GM21717 (cell line): ENCODE results near the gene CELA3A.
"Not testable (repeated sequence)": the region's sequence is repeated elsewhere in the genome, so short reads cannot be mapped to it uniquely, and the experiment has no call there.

Experiments
- ATAC-seq: cut with Tn5 transposase; IDR thresholded peaks from one replicate; pipeline ENCODE4 v1.9.1; 2021; ENCODE audit warnings: mild to moderate bottlenecking, moderate library complexity; ENCODE audit not compliant: unreplicated experiment

CELA3A gene

GRCh38 chr1:21980515-21981220 lies 20.8 kb upstream of the CELA3A start:
- not testable (repeated sequence) for ATAC-seq

DNA sequence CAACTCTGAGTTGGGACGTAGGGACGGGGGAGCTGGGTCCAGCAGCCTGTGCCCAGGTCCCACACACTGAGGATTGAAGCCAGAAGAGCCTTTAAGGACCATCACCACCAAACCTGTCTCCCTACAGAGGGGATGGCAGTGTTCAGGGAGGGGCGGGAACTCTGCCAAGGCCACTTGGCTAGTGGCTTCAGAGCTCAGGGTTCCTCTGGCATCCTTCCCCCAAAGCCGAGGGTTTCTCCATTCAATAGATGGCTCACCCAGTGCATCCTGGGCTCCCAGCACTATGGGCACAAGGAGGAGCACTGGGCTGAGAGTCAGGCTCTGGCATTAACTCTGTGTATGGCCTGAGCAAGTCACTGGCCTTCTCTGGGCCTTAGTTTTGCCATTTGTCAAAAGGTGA lies 20.2 kb upstream of the CELA3A start:
- ATAC-seq, result not testable (repeated sequence)

- not testable (repeated sequence) for ATAC-seq
Observed at GRCh38 chr1:21982122-21982521, 19.3 kb upstream of the CELA3A start.

DNA sequence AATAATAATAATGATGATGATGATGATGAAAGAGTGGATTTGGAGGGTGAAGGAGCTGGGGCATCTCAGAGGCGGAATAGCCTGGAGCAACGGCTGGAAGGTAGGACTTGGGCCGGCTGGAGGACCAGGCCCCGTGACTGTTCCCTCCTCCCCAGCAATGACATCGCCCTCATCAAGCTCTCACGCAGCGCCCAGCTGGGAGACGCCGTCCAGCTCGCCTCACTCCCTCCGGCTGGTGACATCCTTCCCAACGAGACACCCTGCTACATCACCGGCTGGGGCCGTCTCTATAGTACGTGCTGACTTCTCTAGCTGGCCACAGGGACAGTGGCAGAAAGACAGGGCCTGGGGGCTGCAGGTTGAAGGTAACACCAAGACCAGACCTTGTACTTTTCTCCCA lies 17.9 kb upstream of the CELA3A start:
- ATAC-seq, result not testable (repeated sequence)

DNA sequence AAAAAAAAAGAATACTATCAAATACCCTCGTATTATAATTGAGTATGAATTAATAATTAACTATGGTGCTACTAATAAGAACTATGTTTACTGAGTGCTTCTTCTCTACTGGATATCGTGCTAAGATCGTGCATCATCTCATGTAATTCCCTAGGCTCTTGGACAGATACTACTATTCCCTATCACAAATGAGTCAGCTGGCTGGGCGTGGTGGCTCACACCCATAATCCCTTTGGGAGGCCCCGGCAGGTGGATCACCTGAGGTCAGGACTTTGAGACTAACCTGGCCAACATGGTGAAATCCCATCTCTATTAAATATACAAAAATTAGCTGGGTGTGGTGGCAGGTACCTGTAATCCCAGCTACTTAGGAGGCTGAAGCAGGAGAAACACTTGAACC lies 15.6 kb upstream of the CELA3A start:
- not testable (repeated sequence) for ATAC-seq

DNA sequence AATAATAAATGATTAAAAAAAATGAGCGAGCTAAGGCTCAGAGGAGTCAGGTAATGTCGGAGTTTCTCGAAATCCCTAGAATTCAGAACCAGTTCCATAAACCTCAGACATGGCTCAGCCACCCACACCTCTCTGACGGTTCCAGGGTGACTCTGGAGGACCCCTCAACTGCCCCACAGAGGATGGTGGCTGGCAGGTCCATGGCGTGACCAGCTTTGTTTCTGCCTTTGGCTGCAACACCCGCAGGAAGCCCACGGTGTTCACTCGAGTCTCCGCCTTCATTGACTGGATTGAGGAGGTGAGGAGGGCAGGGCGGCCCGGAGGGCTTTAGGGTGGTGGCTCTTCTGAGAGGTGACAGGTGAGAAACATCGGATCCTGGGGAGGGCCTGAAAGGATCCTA lies 15.1 kb upstream of the CELA3A start:
- not testable (repeated sequence) for ATAC-seq

- ATAC-seq, result not testable (repeated sequence)
Observed at GRCh38 chr1:21989672-21990393, 11.6 kb upstream of the CELA3A start.

DNA sequence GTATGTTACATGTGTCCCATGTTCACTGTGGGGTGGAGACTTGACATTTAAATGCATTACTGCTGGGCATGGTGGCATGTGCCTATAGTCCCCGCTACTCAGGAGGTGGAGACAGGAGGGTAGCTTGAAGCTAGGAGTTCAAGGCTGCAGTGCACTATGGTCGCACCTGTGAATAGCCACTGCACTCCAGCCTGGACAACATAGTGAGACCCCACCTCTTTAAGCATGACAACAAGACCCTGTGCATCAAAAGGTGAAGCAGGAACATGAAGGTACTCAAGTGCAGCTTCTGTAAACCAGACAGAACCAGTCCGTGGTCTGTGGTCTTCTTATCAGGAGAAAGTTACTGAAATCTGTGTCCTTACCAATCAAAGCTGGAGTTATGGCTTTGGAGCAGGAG lies 9.3 kb upstream of the CELA3A start:
- ATAC-seq, result not testable (repeated sequence)

GRCh38 chr1:21994716-21995115 lies 6.7 kb upstream of the CELA3A start:
- ATAC-seq, result not testable (repeated sequence)

DNA sequence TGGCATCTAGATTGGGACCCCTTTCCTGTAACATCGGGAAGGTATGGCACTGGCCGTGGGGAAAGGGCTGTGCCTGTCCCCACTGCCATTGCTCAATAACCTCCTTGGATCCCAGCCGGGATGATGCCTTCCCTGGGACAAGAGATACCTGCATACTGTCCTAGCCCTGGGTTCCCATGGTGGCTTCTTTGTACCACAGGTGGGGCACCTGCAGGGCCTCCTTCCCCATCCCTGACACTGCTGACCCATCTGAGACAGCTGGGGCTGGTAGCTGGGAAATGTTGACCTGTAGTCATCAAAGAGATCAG lies 4.8 kb upstream of the CELA3A start:
- ATAC-seq, result not testable (repeated sequence)

DNA sequence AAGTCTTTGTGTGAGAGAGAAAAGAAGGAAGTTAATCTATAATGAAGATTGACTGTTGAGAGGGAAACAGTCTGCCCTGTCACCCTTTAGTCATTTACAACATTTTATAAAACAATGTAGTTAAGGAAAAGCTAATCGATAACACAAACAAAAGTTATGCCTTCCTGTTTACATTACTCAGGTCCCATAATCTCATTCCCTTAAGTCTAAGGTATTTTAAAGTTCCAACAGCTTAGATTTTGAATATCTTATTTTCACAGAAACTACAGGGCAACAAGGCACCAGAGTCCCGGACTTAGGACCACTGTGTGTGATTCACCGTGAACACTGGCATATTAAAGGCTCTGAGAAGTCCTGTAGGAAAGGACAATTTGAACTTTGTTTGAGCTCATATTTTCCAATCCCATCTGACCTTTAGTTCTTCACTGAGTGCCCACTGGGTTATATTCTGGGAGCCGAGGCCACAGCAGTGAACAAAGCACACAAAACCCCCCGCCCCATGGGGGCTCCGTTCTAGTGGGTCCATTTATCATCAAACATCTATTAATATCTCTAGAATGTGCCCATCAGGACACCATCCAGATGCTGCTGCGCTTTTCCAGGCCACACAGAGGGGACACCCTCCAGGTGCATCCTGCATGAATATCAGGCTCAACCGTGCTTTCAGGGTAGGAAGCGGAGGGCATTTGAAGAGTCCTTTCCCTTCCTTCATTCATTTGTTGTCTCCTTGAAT lies 3.4 kb upstream of the CELA3A start:
- not testable (repeated sequence) for ATAC-seq

DNA sequence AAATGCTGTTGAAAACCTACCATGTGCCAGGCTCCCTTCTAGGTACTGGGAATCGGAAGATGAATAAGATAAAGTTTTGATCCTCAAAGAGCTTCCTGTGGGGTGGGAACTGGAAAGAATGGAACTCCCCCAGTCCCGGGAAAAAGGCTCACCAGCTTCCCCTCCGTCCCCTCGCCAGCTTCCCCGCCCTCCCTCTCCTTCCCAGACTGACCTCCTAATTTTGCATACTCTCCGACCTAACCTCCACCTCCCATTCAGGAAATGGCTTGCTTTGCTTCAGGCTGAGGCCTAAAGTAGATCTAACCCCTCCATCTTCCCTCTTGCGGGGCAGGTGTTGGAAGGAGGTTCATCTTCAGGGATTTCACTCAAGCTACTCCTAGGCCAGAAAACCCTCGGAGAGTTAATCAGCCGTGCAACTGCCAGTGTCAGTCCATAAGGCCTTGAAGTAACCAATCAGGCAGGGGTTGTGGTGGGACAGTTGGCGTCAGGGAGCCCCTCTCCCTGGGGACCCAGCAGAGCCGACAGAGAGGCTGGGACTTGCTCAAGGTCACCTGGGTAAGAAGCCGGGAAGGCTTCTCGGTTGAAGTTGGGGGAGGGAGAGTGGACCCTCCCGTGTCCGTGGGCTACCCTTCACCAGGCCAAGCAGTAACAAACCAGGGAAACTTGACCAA lies 2.7 kb upstream of the CELA3A start:
- not testable (repeated sequence) for ATAC-seq

GRCh38 chr1:21999645-22000044 lies 1.8 kb upstream of the CELA3A start:
- ATAC-seq, result not testable (repeated sequence)

DNA sequence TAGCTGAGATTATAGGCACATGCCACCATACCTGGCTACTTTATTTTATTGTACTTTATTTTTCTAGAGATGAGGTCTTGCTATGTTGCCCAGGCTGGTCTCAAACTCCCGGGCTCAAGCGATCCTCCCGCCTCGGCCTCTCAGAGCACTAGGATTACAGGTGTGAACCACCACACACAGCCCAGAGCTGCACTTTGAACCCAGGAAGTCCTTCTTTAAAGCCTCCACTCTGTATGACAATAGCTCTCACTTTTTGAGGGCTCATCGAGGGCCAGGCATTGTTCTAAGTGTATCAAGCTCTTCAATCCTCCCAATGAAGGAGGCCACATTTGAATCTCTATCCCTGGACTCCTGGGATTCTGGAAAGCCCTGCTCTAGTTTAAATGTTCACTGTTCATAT lies 1.0 kb downstream of the CELA3A start:
- ATAC-seq, result not testable (repeated sequence)

- not testable (repeated sequence) for ATAC-seq
Observed at GRCh38 chr1:22002875-22003274, 1.4 kb downstream of the CELA3A start.

- not testable (repeated sequence) for ATAC-seq
Observed at GRCh38 chr1:22003959-22004358, 2.5 kb downstream of the CELA3A start.

GRCh38 chr1:22005261-22006149 lies 4.0 kb downstream of the CELA3A start:
- ATAC-seq, result not testable (repeated sequence)

DNA sequence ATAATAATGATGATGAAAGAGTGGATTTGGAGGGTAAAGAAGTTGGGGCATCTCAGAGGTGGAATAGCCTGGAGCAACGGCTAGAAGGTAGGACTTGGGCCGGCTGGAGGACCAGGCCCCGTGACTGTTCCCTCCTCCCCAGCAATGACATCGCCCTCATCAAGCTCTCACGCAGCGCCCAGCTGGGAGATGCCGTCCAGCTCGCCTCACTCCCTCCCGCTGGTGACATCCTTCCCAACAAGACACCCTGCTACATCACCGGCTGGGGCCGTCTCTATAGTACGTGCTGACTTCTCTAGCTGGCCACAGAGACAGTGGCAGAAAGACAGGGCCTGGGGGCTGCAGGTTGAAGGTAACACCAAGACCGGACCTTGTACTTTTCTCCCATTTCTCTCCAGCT lies 5.3 kb downstream of the CELA3A start:
- ATAC-seq, result not testable (repeated sequence)

DNA sequence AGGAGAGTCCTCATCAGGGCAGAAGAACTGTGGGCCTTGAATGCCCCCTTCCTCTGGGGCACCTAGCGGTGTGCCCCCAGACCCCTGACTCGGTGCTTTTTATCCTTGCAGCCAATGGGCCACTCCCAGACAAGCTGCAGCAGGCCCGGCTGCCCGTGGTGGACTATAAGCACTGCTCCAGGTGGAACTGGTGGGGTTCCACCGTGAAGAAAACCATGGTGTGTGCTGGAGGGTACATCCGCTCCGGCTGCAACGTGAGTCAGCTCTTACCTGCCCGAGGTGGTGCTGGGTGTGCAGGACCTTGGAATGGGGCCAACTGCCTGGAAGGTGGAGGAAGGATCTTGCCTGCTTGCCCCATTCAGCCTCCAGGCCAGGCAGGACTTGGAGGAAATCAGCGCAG lies 5.8 kb downstream of the CELA3A start:
- ATAC-seq, result not testable (repeated sequence)

DNA sequence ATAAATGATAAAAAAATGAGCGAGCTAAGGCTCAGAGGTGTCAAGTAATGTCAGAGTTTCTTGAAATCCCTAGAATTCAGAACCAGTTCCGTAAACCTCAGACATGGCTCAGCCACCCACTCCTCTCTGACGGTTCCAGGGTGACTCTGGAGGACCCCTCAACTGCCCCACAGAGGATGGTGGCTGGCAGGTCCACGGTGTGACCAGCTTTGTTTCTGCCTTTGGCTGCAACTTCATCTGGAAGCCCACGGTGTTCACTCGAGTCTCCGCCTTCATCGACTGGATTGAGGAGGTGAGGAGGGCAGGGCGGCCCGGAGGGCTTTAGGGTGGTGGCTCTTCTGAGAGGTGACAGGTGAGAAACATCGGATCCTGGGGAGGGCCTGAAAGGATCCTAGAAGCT lies 8.1 kb downstream of the CELA3A start:
- ATAC-seq, result not testable (repeated sequence)
